HL-60 (cell line): Measurements from ENCODE around the gene IWS1.

Experiments used
- CTCF ChIP-seq: IDR thresholded peaks from one replicate; pipeline ENCODE4 v1.5.1; 2011; ENCODE audit warnings: low read length, control low read depth, inconsistent platforms; ENCODE audit not compliant: insufficient read depth
- GABPA ChIP-seq: IDR thresholded peaks from 2 replicates; pipeline ENCODE4 v1.6.1; 2012; ENCODE audit warnings: low read depth
- POLR2AphosphoS5 ChIP-seq: IDR thresholded peaks from 2 replicates; pipeline ENCODE4 v1.6.1; 2012; ENCODE audit warnings: low read depth
- REST ChIP-seq: IDR thresholded peaks from 2 replicates; pipeline ENCODE4 v1.6.1; 2012; ENCODE audit warnings: low read depth; ENCODE audit not compliant: insufficient replicate concordance

GRCh38 chr2:127573771-127574170 is 47.5 kb upstream of the IWS1 start:
- no peak for TF ChIP-seq CTCF
- no peak for TF ChIP-seq POLR2AphosphoS5
- TF ChIP-seq REST, result no peak
- no peak for TF ChIP-seq GABPA
